ENCODE measurements around the gene KHDC1.
"Not testable (repeated sequence)": the region's sequence is repeated elsewhere in the genome, so short reads cannot be mapped to it uniquely, and the experiment has no call there.

The KHDC1 gene

DNA sequence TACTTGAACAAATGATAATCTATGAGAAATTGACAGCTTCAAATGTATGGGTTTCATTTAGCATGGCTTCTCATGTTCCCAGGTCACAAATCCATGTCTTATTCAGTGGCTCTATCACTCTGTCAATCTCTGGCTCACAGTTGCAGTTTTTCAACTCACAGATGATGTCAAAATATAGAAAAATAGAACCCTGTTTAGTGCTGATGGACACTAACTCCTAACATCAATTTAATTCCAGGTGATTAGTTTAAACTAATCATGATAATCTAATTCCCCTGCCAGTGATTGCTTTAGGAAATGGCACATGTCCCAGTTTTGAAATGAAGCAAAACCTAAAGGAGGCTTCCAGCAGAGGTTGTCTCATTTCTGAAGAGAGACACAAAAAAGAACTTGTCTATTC, 13.0 kb downstream of the KHDC1 start:
- DNase-seq (ENCODE audit: low read depth), result no peak

DNA sequence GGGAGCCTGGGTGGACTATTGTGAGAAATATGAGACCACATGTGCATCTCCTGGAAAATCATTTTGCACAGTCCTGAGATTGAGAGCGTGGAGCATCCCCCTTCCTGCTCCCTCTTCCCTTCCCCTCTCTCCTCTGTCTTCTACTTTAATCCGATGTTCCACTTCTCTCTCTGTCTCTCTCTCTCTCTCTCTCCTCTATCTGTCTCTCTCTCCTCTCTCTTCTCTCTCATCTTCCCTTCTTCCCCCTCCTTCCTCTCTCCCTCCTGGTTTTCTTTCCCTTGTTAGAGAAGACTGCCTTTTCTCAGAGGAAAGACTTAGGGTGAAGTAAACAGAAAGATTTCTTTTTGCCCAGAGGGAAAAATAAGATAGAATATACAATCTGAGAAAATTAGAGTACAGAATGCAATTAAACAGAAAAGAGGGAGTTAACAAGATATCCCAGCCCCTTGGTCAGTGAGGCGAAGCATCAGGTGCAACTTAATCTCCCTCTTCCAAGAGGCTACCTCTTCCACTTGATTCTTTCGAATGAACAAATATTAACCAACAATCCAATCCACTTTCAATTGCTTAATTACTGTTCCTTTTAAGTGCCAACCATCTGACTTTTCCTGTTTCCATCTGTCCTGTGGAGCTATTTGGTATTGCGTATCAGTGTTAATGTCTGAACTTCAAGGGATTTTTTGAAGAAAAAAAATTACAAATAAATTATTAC, 14.6 kb downstream of the KHDC1 start:
- no peak for DNase-seq (ENCODE audit: low read depth)

DNA sequence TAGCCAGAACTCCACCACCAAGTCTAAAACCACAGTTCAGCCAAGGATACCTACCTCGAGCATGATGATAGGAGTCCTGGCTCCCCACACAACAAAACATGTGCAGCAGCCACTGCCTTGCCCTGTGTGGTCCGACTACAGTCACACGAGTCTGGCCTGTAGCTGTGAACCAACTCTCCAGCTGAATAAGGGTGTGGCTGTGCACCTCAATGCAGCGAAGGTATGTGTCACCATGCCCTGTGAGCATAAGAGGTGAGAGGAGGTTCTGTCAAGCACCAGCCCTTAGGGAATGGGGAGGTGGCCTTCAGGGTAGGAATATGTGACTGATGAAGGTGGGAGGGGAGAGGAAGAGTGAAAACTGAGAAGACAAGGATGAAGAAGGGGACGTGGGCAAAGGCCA, 21.0 kb downstream of the KHDC1 start:
- DNase-seq (ENCODE audit: low read depth), result no peak

DNA sequence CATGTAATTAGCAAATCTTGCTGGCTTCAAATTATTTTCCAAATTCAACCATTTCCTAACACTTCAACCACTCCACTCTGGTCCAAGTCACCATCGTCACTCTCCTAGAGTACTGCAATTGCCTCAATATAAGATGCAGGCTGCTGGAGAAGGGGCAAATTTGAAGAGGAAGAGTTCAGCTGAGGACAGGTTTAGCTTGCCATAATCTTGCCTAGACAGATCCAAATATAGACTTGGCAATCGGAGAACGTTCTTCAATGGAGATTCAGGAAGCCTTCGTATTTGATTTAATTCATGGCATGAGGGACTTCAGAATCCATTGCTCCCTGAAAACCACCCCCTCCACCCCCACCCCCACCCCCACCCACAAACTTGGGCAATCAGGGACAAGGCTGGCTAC, 22.3 kb downstream of the KHDC1 start:
- no peak for DNase-seq (ENCODE audit: low read depth)

GRCh38 chr6:73236144-73236750, 26.7 kb downstream of the KHDC1 start:
- DNase-seq (ENCODE audit: low read depth), result no peak

GRCh38 chr6:73234733-73235132, 28.3 kb downstream of the KHDC1 start:
- no peak for DNase-seq (ENCODE audit: low read depth)

- not testable (repeated sequence) for DNase-seq (ENCODE audit: low read depth)
Observed at GRCh38 chr6:73233971-73234370, 29.0 kb downstream of the KHDC1 start.

DNA sequence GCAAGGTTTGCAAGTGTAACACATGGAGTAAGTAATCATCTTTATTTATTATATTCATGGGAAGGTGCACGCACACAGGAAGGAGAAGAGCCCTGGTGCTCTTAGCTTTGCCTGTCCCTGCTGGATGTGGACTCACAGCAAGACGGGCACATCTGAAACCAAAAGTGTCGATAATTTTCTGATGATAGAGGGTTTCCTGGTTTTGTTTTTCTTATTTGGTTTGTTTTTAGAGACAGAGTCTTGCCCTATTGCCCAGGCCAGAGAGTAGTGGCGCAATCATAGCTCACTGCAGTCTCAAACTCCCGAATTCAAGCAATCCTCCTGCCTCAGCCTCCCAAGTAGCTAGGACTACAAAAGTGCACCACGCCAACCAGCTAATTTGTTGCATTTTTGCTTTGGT, 29.9 kb downstream of the KHDC1 start:
- no peak for DNase-seq (ENCODE audit: low read depth)

DNA sequence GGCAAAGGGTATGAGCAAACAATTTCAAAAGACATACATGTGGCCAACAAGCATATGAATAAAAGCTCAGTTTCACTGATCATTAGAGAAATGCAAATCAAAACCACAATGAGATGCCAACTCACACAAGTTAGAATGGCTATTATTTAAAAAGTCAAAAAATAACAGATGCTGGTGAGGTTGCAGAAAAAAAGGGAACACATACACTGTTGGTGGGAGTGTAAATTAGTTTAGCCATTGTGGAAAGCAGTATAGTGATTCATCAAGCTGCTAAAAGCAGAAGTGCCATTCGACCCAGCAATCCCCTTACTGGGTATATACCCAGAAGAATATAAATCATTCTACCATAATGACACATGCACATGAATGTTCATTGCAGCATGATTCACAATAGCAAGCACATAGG, 31.0 kb downstream of the KHDC1 start:
- no peak for DNase-seq (ENCODE audit: low read depth)

GRCh38 chr6:73227606-73228255, 35.3 kb downstream of the KHDC1 start:
- no peak for DNase-seq (ENCODE audit: low read depth)

DNA sequence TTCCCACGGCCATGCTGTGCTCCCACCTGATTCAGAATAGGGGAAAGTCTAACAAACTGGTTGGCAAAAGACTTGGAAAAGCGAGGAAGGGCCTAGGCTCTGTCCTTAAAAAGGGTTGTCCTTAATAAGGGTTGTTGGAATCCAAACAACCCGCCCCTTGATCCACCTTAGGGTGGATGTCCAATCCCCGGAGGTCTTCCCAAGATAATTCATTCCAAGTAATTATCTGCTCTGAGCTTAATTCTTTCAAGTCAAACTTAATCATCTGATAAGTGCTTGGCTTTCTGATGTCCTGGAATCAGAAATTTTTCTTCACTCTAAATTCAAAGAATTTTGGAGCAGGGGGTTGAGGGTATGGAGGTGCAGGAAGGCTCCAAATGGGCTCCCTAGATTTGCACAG, 37.6 kb downstream of the KHDC1 start, which contains the start of gene KHDC1L:
Gene KHDC1L (minus strand): TSS at position 101 of the 400 bp plus-strand sequence. CDS start 88 bp downstream, at position 13.
- DNase-seq (ENCODE audit: low read depth), result no peak

DNA sequence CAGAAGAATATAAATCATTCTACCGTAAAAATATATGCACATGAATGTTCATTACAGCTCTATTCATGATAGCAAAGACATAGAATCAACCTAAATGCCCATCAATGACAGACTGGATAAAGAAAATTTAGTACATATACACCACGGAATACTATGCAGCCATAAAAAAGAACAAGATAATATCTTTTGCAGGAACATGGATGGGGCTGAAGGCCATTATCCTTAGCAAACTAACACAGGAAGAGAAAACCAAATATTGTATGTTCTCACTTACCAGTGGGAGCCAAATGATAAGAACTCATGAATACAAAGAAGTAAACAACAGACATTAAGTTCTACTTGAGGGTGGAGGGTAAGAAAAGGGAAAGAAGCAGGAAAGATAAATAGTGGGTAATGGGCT, 46.1 kb downstream of the KHDC1 start:
- DNase-seq (ENCODE audit: low read depth), result no peak

DNA sequence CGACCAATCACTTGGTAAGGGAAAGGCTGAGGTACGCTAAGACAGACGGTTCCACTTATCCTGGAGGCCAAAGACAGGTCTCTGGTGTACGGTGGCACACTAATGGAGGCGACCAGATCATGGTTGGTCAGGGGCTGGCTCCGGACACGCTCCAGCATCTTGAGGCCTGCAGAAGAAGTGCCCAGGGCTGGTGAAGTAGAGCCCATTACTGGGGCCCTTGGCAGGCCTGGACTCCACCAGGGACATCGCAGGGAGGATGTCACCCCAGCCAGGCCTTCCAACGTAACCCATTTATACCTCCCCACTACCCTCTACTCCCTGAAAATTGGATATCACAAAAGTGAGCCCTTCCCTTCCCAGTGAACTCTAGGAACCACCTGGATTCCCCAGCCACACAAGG, 53.9 kb downstream of the KHDC1 start:
- DNase-seq (ENCODE audit: low read depth), result no peak

DNA sequence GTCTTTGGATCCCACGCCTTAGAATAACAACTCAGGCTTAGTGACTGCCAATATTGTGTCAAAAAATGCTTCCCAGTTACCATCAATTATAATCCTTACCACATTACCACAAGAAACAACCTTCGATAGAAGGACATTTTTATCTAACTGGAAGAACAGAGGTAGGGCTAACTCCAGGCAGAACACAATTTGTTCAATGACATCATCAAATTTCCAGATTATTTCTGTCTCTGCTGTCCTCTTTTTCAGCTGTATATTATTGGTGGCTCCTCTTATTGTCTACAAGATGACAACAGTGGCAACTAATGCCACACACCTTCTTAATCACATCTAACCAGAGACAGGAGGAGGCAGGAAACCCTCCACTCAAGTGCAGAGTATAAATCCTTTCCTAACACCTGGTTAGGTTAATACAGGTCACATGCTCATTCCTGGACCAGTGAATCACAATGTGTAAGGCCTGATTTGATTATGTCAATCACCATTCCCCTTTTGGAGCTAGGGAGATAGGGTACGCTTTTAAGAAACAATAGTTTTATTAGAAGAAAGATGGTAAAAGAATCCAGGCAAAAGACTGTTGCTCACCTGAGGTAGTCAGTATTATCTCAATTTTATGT, 55.7 kb downstream of the KHDC1 start:
- no peak for DNase-seq (ENCODE audit: low read depth)

DNA sequence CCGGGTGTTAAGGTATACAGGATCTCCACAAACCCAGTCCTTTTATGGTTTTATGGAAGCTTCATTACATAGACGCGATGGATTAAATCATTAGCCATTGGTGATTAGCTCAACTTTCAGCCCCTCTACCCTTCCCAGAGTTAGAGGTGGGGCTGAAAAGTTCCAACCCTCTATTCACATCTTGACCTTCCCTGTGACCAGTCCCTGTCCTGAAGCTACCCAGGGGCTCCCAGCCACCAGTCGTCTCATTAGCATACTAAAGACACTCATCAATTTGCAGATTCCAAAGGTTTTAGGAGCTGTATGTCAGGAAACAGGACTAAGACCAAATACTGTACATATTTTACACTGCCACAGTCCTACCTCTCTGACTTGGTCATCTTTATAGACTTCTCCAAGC, 58.7 kb downstream of the KHDC1 start:
- no peak for DNase-seq (ENCODE audit: low read depth)

- DNase-seq (ENCODE audit: low read depth), result no peak
Observed at GRCh38 chr6:73203098-73203497, 59.9 kb downstream of the KHDC1 start.

DNA sequence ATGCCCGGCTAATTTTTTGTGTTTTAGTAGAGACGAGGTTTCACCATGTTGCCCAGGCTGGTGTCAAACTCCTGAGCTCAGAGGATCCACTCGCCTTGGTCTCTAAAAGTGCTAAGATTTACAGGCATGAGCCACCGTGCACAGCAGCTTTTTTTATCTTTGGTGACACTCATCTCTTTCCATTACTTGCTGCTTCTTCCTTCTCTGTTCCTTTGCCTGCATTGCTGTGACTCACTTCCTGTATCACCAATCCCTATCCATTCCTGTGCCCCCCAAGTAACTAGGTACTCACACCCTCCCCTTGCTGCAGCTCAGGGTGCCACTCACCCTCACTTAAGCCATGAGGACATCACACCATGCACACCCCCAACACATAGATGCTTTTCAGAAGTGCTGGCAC, 62.3 kb downstream of the KHDC1 start:
- DNase-seq (ENCODE audit: low read depth), result no peak

DNA sequence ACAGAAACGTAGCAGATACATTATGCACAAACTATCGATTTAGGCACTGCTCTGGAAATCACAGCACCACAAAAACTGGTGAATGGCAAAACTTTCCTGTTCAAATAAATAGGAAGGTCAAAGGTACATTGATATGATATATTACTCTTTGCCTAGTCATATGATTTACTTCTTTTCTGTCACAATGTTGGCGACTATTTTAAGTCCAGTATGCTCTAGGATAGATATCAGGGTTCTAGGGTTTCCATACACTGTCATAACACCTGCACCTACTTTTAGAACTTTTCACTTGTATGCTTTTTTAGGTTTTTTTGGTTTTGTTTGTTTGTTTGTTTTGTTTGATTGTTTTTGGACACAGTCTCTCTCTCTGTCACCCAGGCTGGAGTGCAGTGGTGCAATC, 62.7 kb downstream of the KHDC1 start:
- no peak for DNase-seq (ENCODE audit: low read depth)

GRCh38 chr6:73194744-73195143, 68.3 kb downstream of the KHDC1 start:
- DNase-seq (ENCODE audit: low read depth), result no peak

DNA sequence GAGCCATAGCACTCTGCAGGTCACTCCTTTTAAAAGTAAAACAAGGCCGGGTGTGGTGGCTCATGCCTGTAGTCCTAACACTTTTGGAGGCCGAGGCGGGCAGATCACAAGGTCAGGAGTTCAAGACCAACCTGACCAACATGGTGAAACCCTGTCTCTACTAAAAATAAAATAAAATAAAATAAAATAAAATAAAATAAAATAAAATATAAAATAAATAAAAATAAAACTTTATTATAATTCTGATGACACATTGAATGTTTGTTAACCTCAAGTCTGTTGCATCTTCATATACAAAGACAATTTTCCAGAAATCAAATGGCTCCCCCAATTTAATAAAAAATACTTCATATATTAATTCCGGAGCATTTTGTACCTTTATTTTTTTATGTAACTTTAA, 69.7 kb downstream of the KHDC1 start:
- not testable (repeated sequence) for DNase-seq (ENCODE audit: low read depth)
